HG03571 (cell line): ENCODE measurements around the gene DUS2.
"Not testable (repeated sequence)": the region's sequence is repeated elsewhere in the genome, so short reads cannot be mapped to it uniquely, and the experiment has no call there.

ENCODE experiments used
- ATAC-seq: cut with Tn5 transposase; IDR thresholded peaks from one replicate; pipeline ENCODE4 v1.9.1; 2021; ENCODE audit not compliant: unreplicated experiment

Gene DUS2

DNA sequence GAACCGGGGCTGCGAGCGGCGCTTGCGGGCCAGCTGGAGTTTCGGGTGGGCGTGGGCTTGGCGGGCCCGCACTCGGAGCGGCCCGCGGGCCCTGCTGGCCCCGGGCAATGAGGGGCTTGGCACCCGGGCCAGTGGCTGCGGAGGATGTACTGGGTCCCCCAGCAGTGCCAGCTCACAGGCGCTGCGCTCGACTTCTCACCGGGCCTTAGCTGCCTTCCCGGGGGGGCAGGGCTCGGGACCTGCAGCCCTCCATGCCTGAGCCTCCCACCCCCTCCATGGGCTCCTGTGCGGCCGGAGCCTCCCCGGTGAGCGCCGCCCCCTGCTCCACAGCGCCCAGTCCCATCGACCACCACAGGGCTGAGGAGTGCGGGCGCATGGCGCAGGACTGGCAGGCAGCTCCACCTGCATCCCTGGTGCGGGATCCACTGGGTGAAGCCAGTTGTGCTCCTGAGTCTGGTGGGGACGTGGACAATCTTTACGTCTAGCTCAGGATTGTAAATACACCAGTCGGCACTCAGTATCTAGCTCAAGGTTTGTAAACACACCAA, 24.8 kb upstream of the DUS2 start:
- not testable (repeated sequence) for ATAC-seq

GRCh38 chr16:67998779-67999688, 24.1 kb upstream of the DUS2 start, which contains the start of gene DPEP2:
Gene DPEP2, minus strand, starts transcription at chr16:67999484. Its CDS starts 6,272 bp downstream, at chr16:67993212.
- ATAC-seq, result not testable (repeated sequence)

DNA sequence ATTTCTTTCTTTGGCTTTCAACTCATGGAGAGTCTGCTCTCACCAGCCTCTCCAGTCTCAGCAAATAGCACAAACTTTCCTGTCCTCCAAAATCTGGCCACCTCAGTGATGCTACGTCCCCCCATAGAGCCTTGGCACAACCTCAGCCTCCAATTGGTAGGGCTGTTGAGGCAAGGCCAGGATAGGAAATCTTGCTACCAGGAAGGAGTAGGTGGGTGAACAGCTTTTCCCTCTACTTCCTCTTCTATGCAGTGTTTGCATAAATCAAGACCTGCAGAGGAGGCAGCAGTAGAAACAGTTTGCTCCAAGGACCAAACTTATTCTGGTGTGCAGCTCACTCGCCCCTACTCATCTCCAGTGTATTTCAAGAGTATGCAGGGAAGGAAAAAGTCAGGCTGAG, 23.1 kb upstream of the DUS2 start:
- ATAC-seq, result no peak

GRCh38 chr16:68000450-68000849, 22.6 kb upstream of the DUS2 start:
- ATAC-seq, result no peak

DNA sequence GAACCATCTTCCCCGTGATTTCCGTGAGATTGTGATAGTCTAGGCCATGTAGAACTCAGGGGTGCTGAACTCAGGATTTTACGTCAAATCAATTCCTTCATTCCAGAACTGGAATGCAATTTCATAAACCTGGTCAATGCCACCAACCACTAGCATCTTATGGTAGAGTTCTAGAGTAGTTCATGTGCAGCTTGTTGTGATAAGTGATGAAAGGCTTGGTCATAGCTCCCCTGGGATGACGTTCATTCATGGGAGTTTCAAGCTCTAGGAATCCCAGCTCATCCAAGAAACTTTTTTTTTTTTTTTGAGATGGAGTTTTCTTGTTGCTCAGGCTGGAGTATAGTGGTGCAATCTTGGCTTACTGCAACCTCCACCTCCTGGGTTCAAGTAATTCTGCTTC, 20.1 kb upstream of the DUS2 start:
- no peak for ATAC-seq

DNA sequence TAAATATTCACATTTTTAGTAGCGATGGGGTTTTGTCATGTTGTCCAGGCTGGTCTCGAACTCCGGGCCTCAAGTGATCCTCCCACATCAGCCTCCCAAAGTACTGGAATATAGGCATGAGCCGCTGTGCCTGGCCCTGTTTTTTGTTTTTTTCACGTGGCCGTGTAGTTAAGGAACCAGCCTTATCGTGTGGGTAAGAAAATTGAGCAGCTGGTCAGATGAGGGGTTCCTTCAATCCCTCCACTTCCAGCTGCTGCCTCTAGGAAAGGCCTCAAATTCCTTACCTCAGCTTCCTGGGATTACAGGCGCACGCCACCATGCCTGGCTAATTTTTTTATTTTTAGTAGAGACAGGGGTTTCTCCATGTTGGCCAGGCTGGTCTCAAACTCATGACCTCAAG, 17.9 kb upstream of the DUS2 start:
- ATAC-seq, result no peak

DNA sequence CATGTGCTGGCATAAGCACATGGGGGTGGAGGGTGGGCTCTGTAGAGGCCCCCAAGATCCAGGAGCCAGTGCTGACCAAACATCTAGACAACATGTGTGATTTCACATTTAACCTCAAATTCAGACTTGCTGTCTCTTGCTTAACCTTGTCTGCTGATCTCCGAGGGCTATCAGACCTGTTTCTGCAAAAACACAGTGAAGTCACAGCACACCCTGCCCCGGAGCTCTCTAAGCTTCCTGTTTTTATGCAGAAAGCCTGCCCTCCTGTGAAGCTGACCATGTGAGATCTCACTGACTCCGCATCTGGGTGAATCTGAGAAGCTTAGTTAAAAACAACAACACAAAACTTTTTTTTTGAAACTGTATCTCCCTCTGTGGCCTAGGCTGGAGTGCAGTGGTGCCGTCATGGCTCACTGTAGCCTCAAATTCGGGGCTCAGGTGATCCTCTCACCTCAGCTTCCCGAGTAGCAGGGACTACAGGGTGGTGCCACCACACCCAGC, 17.2 kb upstream of the DUS2 start:
- ATAC-seq, result no peak

DNA sequence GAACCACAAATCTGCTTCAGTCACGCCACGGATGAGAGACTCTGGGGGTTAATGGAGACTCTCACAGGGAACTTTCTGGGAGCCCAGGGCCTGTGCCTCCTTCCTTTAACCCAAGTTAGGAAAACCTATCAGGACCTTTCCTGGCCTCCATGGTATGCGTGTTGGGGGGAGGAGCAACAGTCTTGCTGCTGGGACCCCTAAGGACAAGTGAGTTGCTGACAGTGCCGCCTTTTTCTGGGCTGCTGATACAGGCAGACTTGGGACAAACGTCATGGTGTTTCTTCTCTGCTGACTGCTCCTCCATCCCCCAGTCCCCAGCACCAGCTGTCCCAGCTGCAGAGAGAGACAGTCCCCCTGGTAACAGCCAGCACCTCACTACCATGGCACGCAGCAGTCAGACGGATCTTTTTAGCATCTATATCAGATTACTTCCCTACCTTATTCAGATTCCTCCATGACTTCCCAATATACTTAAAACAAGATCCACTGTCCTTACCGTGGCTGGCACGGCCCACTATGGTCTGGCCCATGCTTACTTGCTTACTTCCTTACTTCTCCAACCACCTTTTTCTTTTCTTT, 13.8 kb upstream of the DUS2 start:
- no peak for ATAC-seq

- not testable (repeated sequence) for ATAC-seq
Measured at GRCh38 chr16:68009872-68010271, 13.2 kb upstream of the DUS2 start.

DNA sequence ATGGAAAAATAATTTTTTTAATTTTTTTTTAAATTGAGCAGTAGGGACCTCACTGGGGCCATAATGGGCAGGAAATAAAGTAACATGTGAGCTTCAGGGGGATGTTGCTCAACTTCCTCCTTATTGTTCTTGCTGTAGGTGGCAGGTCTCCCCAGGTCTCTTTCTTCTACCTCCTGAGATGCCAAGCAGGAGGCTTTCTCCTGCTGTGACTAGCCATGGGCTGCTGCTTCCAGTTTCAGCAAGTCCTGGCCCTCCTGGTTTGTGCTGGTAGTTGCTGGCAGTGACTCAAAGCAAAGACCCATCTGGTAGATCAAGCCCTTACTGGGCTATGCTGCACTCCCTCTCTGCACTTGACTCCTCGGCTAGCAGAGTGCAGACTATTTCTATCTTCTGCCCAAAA, 9.6 kb upstream of the DUS2 start:
- no peak for ATAC-seq

- ATAC-seq, result no peak
Measured at GRCh38 chr16:68015681-68016080, 7.4 kb upstream of the DUS2 start, which contains the start of gene DPEP2NB. Gene DPEP2NB, minus strand, starts transcription at chr16:68015911. Its CDS starts 141 bp downstream, at chr16:68015770.

DNA sequence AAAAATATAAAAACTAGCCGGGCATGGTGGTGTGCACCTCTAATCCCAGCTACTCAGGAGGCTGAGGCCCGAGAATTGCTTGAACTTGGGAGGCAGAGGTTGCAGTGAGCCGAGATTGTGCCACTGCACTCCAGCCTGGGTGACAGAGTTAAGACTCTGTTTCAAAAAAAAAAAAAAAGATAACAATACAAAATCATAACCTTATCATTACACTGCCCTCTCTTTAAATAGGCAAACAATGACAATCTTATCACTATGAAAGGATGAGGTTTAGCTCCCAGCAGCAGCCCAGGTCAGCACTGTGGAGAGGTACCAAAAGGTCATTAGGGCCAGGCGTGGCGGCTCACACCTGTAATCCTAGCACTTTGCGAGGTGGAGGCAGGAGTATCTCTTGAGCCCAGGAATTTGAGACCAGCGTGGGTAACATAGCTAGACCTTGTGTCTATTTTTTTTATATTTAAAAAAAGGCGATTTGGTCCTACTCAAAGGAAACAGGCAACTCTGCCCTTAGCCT, 3.9 kb upstream of the DUS2 start:
- no peak for ATAC-seq

GRCh38 chr16:68021490-68021889, 1.6 kb upstream of the DUS2 start:
- ATAC-seq, result no peak

DNA sequence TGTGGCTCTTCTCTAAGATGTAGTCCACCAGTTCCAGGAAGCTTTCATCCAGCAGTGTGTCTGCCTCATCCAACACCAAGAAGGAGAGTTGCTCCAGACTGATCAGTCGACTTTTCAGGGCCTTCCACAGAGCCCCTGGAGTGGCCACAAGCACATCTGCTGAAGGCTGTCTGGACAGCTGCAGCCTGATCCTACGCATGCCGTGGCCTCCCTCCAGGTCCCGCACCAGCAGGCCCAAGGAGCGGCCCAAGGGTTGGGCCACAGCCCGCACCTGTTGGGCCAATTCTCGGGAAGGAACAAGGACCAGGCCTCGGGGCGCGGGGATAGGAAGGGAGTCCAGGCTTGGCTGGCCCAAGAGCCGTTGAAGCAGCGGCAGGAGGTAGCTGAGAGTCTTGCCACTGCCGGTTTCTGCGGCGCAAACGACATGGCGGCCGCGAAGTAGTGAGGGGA, 781 bp upstream of the DUS2 start:
- peak; percentile 11 for ATAC-seq

DNA sequence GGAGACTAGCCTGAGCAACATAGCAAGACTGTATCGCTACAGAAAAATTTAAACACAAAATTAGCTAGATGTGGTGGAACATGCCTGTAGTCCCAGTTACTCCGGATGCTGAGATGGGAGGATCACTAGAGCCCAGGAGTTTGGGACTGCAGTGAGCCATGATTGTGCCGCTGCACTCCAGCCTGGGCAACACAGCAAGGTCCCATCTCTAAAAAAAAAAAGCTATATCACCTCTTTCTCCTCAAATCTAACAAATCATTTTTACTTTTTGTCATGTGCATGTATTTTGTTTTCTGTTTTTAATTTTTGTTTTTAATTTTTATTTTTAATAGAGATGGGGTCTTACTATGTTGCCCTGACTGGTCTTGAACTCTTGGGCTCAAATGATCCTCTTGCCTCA, 5.9 kb downstream of the DUS2 start:
- no peak for ATAC-seq

DNA sequence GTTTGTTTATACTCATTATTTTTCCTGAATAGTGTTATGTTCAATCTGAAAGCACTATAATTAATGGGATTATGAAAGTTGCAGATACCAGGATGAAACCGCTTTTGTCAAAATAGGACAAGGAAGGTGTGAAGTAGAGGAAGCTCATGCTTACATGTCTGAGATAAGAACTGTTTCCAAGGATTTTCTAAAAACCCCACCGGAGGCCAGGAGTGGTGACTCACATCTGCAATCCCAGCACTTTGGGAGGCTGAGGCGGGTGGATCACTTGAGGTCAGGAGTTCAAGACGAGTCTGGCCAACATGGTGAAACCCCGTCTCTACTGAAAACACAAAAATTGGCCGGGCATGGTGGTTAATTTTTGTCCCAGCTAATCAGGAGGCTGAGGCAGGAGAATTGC, 7.0 kb downstream of the DUS2 start:
- ATAC-seq, result not testable (repeated sequence)

DNA sequence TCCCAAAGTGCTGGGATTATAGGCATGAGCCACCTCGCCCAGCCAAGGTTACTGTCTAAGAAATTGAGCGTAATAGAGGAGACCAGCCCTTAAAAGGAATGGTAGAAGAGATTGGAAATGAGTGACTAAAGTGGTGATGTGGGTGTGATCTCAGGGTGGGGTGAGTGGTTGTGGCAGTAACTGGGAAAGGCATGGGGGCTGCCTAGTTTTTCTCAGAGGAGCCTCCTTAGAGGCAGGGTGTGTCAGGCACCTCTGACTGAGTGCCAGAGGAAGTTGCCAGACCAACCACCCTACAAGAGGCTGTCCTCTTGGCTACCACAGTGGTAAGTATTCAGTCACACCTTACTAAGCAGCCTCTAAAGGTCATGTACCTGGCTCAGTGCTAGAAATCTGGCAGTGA, 8.9 kb downstream of the DUS2 start:
- no peak for ATAC-seq

GRCh38 chr16:68033101-68033500, 10.0 kb downstream of the DUS2 start:
- ATAC-seq, result no peak

- no peak for ATAC-seq
Measured at GRCh38 chr16:68035227-68035626, 12.1 kb downstream of the DUS2 start.

DNA sequence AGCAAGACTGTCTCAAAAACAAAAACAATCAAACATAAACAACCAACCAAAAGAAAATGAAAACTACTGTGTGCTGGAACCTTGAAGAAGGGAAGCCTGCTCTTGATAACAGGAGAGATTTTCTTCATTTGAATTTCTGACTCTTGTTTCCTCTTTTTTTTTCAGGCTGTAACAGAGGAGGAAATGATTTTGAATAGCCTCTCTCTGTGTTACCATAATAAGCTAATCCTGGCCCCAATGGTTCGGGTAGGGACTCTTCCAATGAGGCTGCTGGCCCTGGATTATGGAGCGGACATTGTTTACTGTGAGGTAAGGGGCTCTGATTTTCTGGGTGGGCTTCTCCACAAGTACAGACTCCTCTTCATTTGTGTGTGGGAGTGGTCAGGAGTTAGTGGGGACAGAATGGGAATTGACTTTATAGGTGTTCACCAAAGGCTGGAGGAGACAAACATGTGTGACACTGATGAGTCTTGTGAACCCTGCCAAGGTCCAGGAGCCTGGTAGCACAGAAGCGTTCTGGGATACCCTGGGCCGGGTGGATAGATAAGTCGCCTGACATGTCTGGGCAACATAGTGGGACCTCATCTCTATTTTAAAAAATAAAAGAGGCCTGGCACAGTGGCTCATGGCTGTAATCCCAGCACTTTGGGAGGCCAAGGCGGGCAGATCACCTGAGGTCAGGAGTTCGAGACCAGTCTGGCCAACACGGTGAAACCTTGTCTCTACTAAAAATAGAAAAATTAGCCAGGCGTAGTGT, 14.9 kb downstream of the DUS2 start:
- no peak for ATAC-seq
